GF-D8 (cell line): ENCODE measurements around the gene FEZF2.

Experiments
- DNase-seq: peaks from one replicate; lab custom pipeline; 2025; lab: John Stamatoyannopoulos, UW

The FEZF2 gene

GRCh38 chr3:62372621-62373041 is 719 bp downstream of the FEZF2 start:
- DNase-seq = no peak

- DNase-seq = no peak
Measured at GRCh38 chr3:62371720-62372591, 1.4 kb downstream of the FEZF2 start.

GRCh38 chr3:62370858-62371719 is 2.3 kb downstream of the FEZF2 start:
- DNase-seq = no peak

- no peak for DNase-seq
Measured at GRCh38 chr3:62370112-62370857, 3.1 kb downstream of the FEZF2 start.

- no peak for DNase-seq
Measured at GRCh38 chr3:62369476-62369743, 3.9 kb downstream of the FEZF2 start.

- DNase-seq = no peak
Measured at GRCh38 chr3:62368705-62369475, 4.5 kb downstream of the FEZF2 start.

- no peak for DNase-seq
Measured at GRCh38 chr3:62368290-62368704, 5.1 kb downstream of the FEZF2 start.

- no peak for DNase-seq
Measured at GRCh38 chr3:62367763-62368195, 5.6 kb downstream of the FEZF2 start.

GRCh38 chr3:62366126-62366484 is 7.2 kb downstream of the FEZF2 start:
- DNase-seq = no peak

GRCh38 chr3:62365391-62366125 is 7.8 kb downstream of the FEZF2 start:
- DNase-seq = no peak

GRCh38 chr3:62364191-62364590 is 9.2 kb downstream of the FEZF2 start:
- DNase-seq = no peak

- DNase-seq = no peak
Measured at GRCh38 chr3:62363275-62363674, 10.1 kb downstream of the FEZF2 start.

- no peak for DNase-seq
Measured at GRCh38 chr3:62361824-62362223, 11.5 kb downstream of the FEZF2 start.

- DNase-seq = no peak
Measured at GRCh38 chr3:62361261-62361660, 12.1 kb downstream of the FEZF2 start.

- DNase-seq = no peak
Measured at GRCh38 chr3:62359531-62359930, 13.8 kb downstream of the FEZF2 start.

- DNase-seq = no peak
Measured at GRCh38 chr3:62356356-62356755, 17.0 kb downstream of the FEZF2 start.

GRCh38 chr3:62355703-62356102 is 17.6 kb downstream of the FEZF2 start:
- no peak for DNase-seq

GRCh38 chr3:62343755-62344154 is 29.6 kb downstream of the FEZF2 start:
- no peak for DNase-seq

- no peak for DNase-seq
Measured at GRCh38 chr3:62335196-62335595, 38.2 kb downstream of the FEZF2 start.

- DNase-seq = no peak
Measured at GRCh38 chr3:62332835-62333244, 40.5 kb downstream of the FEZF2 start.

GRCh38 chr3:62332017-62332416 is 41.3 kb downstream of the FEZF2 start:
- DNase-seq = no peak
